B cell (primary cell): ENCODE data around the gene NRXN2. TPM values are rescaled to one million over a fixed set of nuclear protein-coding genes. Genes with fewer than 3 reads are reported as not detected.

ENCODE experiments used
- ATAC-seq: fragments of 200-7000 bp; cut with Tn5 transposase; one replicate; pipeline ENCODE4 v1.10.0; 2021; ENCODE audit warnings: low read depth, mild to moderate bottlenecking, moderate number of reproducible peaks, moderate library complexity
- CTCF ChIA-PET: fragments of 350-600 bp; sonication (Branson Sonifier 250); formaldehyde crosslinking; loops from one replicate; lab custom pipeline; 2021; ENCODE audit warnings: antibody characterized with exemption, inconsistent platforms; lab: Charles Lee
- POLR2A ChIA-PET: fragments of 350-600 bp; sonication (Branson Sonifier 250); formaldehyde crosslinking; loops from one replicate; lab custom pipeline; 2021; ENCODE audit warnings: antibody characterized with exemption; lab: Charles Lee
- DNase-seq: peaks from one replicate; pipeline ENCODE4 v3.0.0; 2013
- H2AFZ ChIP-seq: 2 replicates; pipeline ENCODE4 v1.6.1; 2012; ENCODE audit warnings: mild to moderate bottlenecking, low read depth, low read length; ENCODE audit not compliant: insufficient read depth, poor library complexity, severe bottlenecking
- H3K27ac ChIP-seq, 2 donors: 1 replicate in 1 of 2; 2 replicates in 1 of 2; pipeline ENCODE4 v1.5.1; 2012 to 2013; ENCODE audit warnings: low read length in 2 of 2, mild to moderate bottlenecking in 2 of 2, moderate library complexity in 1 of 2
- H3K27me3 ChIP-seq, 4 experiments: fragments of 200-600 bp in 1 of 4; sonication (generic) in 1 of 4; replicated peaks in 1 of 4; 1 replicate in 2 of 4; 2 replicates in 2 of 4; pipeline versions ENCODE4 v1.6.1 to v1.7.0; 2013 to 2016; ENCODE audit warnings: low read length in 3 of 4, mild to moderate bottlenecking in 2 of 4, mixed read lengths in 1 of 4, moderate library complexity in 1 of 4; ENCODE audit not compliant: insufficient read depth in 4 of 4, control insufficient read depth in 3 of 4; ENCODE audit errors: control extremely low read depth in 1 of 4
- H3K36me3 ChIP-seq, 2 experiments: replicated peaks in 1 of 2; 1 replicate in 1 of 2; 2 replicates in 1 of 2; pipeline versions ENCODE4 v1.6.1 to v1.7.1; 2013; ENCODE audit warnings: low read length in 1 of 2; ENCODE audit not compliant: insufficient read depth in 2 of 2, control insufficient read depth in 1 of 2; ENCODE audit errors: control extremely low read depth in 1 of 2, extremely low read depth in 1 of 2
- H3K4me1 ChIP-seq, 2 donors: fragments of 200-600 bp in 1 of 2; sonication (generic) in 1 of 2; 1 replicate in 1 of 2; 2 replicates in 1 of 2; pipeline versions ENCODE4 v1.5.1 to v1.6.1; 2013 to 2017; ENCODE audit warnings: low read length in 2 of 2; ENCODE audit not compliant: control insufficient read depth in 2 of 2, insufficient read depth in 2 of 2
- H3K4me2 ChIP-seq: replicated peaks from 2 replicates; pipeline ENCODE3; 2012; ENCODE audit warnings: mild to moderate bottlenecking, low read depth, low read length; ENCODE audit not compliant: poor library complexity, severe bottlenecking
- H3K4me3 ChIP-seq, 5 experiments: fragments of 200-600 bp in 1 of 5; sonication (generic) in 1 of 5; 1 replicate in 3 of 5; 2 replicates in 2 of 5; pipeline versions ENCODE4 v1.5.1 to v1.7.0; 2011 to 2016; ENCODE audit warnings: low read length in 4 of 5, mild to moderate bottlenecking in 4 of 5, low read depth in 2 of 5, control low read depth in 1 of 5, moderate library complexity in 1 of 5; ENCODE audit not compliant: insufficient read depth in 1 of 5; ENCODE audit errors: control extremely low read depth in 1 of 5, extremely low read depth in 1 of 5
- H3K79me2 ChIP-seq: fragments of 200-600 bp; sonication (generic); one replicate; pipeline ENCODE4 v1.6.0; 2016; ENCODE audit warnings: low read length; ENCODE audit not compliant: control insufficient read depth, insufficient read depth
- H3K9ac ChIP-seq: fragments of 200-600 bp; sonication (generic); 2 replicates; pipeline ENCODE4 v1.6.1; 2017; ENCODE audit warnings: mild to moderate bottlenecking, low read length, moderate library complexity
- H3K9me3 ChIP-seq, 3 donors: one replicate each; pipeline versions ENCODE4 v1.6.1 to v1.7.1; 2013; ENCODE audit warnings: low read length in 2 of 3; ENCODE audit not compliant: control insufficient read depth in 2 of 3, insufficient read depth in 1 of 3; ENCODE audit errors: control extremely low read depth in 1 of 3
- H4K20me1 ChIP-seq: 2 replicates; pipeline ENCODE4 v1.6.0; 2012; ENCODE audit warnings: mild to moderate bottlenecking, low read length; ENCODE audit not compliant: insufficient read depth, control insufficient read depth, poor library complexity, severe bottlenecking
- H3K27ac Mint-ChIP-seq: one replicate; pipeline ENCODE4 v1.8.0; 2021; ENCODE audit warnings: mixed read lengths
- H3K27me3 Mint-ChIP-seq: one replicate; pipeline ENCODE4 v1.8.0; 2021; ENCODE audit warnings: mixed read lengths
- H3K4me1 Mint-ChIP-seq: one replicate; pipeline ENCODE4 v1.8.0; 2021; ENCODE audit warnings: mixed read lengths
- H3K4me3 Mint-ChIP-seq: one replicate; pipeline ENCODE4 v1.8.0; 2021; ENCODE audit warnings: mixed read lengths
- H3K9me3 Mint-ChIP-seq: one replicate; pipeline ENCODE4 v1.8.0; 2022; ENCODE audit warnings: mixed read lengths; ENCODE audit not compliant: insufficient read depth
- CTCF ChIP-seq: fragments of 200-600 bp; IDR thresholded peaks from one replicate; pipeline ENCODE4 v1.8.0; 2022; ENCODE audit warnings: antibody characterized with exemption, mild to moderate bottlenecking
- EZH2 ChIP-seq: IDR thresholded peaks from 2 replicates; pipeline ENCODE4 v1.6.1; 2012; ENCODE audit warnings: borderline replicate concordance, low read depth, mild to moderate bottlenecking, moderate library complexity, low read length; ENCODE audit not compliant: insufficient read depth, poor library complexity, severe bottlenecking
- WGBS: methylation state at CpG from one replicate; pipeline ENCODE4 v1.1.5; 2013; ENCODE audit warnings: missing lambda C conversion rate; ENCODE audit not compliant: insufficient coverage; 5-methylcytosine and 5-hydroxymethylcytosine counted together
- intact Hi-C: fragments of 100-400 bp; cut with micrococcal nuclease; formaldehyde crosslinking; loops from one replicate; pipeline ENCODE4 v1.10.0; 2022
- polyA plus RNA-seq: library from polyadenylated mRNA; depleted of rRNA; stranded (reverse); fragments of >200 nt; gene quantifications from 2 replicates; pipeline ENCODE4 v1.2.3, GENCODE V29; 2012
- total RNA-seq, 2 donors: library from RNA; stranded (reverse); fragments of 120-200 nt in 1 of 2; gene quantifications; 1 replicate in 1 of 2; 2 replicates in 1 of 2; pipeline versions ENCODE4 v1.2.3 to v1.2.4, GENCODE V29; 2013 to 2022

NRXN2 gene
- total and polyA plus RNA-seq, 2 donors (not counting 1 experiment from before 2014, with no cell fraction given), result 0.01 to 0.52 TPM

GRCh38 chr11:64762674-64763525 lies 39.9 kb upstream of the NRXN2 start:
- peaks cover 70 to 96% of the 10 kb centered on the region in 2 donors for H3K4me1 ChIP-seq
- intact Hi-C loops, result loop anchor here (1.0 to 2.0 kb wide), 2 partner anchors 14 to 20 kb away; no protein-coding TSS in a partner anchor

More at GRCh38 chr11:64762674-64763525, 39.9 kb upstream of the NRXN2 start:
- DNase-seq (peak; percentile 68), ATAC-seq (peak; percentile 23)
- H3K4me3 ChIP-seq, result peak overlapping the region in 3 of 5 experiments; percentile 5 to 8 (median 8)
- ChIA-PET CTCF (interaction anchor here (0.6 to 12.2 kb wide), 7 partner anchors 9 to 251 kb away, joined by 4 to 280 read pairs (median 11); partner anchors contain the start of genes ARL2, RASGRP2 and SF1), POLR2A (interaction anchor here (2.2 to 8.8 kb wide), 4 partner anchors 9 to 17 kb away, joined by 11 to 175 read pairs (median 32); partner anchors contain the start of genes RASGRP2 and SF1)
- Mint-ChIP-seq H3K27ac (peak overlapping the region; percentile 88), H3K4me1 (peaks cover 81% of the 10 kb centered on the region), H3K27me3 (no peaks in the 10 kb centered on the region), H3K4me3 (peak overlapping the region; percentile 53), H3K9me3 (no peaks in the 10 kb centered on the region)
- 15% methylated on average over 8 of the region's 13 CpGs for WGBS
- TF ChIP-seq EZH2 (no peak), CTCF (no peak)
- H3K9me3 ChIP-seq, result no peaks in the 10 kb centered on the region
- no peak overlapping the region for H2AFZ ChIP-seq
- H3K79me2 ChIP-seq, result peaks cover 52% of the 10 kb centered on the region
- no peaks in the 10 kb centered on the region for H3K27me3 ChIP-seq
- peaks cover 3 to 63% of the 10 kb centered on the region in 2 experiments for H3K36me3 ChIP-seq
- peaks cover 36% of the 10 kb centered on the region for H4K20me1 ChIP-seq
- H3K4me2 ChIP-seq, result peak overlapping the region; percentile 66
- peak overlapping the region; percentile 60 to 85 for H3K27ac ChIP-seq
- H3K9ac ChIP-seq, result peak overlapping the region; percentile 5
